ENCODE measurements around the gene PIP5K1B.

DNA sequence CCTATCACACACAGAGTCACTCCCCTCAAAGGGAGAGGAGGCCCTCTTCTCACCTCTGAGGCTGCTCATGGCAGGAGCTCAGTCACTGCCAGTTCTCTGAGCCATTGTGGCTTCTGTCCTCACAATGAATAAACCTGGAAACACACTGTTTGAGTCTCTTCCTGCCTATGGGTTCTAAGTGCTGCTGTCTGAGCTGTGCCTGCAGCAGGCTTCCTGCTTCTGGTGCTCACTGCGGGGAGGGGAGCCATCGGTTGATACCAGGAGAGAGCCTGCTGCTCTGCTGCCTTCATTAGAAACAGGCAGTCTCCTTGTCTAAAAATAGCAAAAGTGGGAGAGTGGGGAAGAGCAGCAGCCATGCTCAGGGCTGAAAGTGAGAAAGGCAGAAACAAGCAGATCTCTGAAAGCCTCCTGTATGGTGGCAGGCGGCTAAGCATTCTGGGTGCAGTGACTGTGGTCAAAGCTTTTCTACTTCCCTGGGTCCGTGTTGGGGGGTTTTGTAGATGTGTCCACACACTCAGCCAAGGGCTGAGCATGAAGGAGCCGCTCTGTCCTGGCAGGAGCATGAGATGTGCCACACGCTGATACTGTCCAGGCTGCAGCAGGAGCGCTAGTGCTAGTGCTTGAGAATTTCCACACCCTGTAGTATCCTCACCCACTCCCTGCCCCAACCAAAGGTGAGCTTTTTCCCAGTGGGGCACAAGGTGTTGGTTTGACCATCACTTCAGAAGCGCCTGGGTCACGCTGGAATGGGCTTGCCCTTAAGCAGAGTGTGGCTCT is 274.7 kb downstream of the PIP5K1B start:
- no peak for TF ChIP-seq CTCF (IDR thresholded peaks at IDR 0.05)
- TF ChIP-seq POLR2A (IDR thresholded peaks at IDR 0.05): no peak

All from uterus (tissue), 2 donors.